Measurements from ENCODE around the gene CERS3. TPM values are rescaled to one million over a fixed set of nuclear protein-coding genes. Genes with fewer than 3 reads are reported as not detected.
A peak's percentile ranks its signal among the peaks of the same experiment; 100 is the strongest.

CERS3 gene
- total RNA-seq, 1 donor from 2014 or later, result not detected

GRCh38 chr15:100383302-100384107 is 145.2 kb downstream of the CERS3 start:
- DNase-seq (ENCODE audit: low read depth in 2 of 2), result peak in 1 of 2 donors; percentile 8

- no peak for DNase-seq (ENCODE audit: low read depth in 2 of 2)
Observed at GRCh38 chr15:100373942-100374341, 154.8 kb downstream of the CERS3 start.

- no peak for DNase-seq (ENCODE audit: low read depth in 2 of 2)
Observed at GRCh38 chr15:100373120-100373896, 155.4 kb downstream of the CERS3 start.

- no peak for DNase-seq (ENCODE audit: low read depth in 2 of 2)
Observed at GRCh38 chr15:100372739-100373119, 156.0 kb downstream of the CERS3 start.

- no peak for DNase-seq (ENCODE audit: low read depth in 2 of 2)
Observed at GRCh38 chr15:100355342-100355741, 173.4 kb downstream of the CERS3 start.

GRCh38 chr15:100353449-100353848 is 175.3 kb downstream of the CERS3 start:
- no peak for DNase-seq (ENCODE audit: low read depth in 2 of 2)

GRCh38 chr15:100350434-100351226 is 178.1 kb downstream of the CERS3 start:
- no peak for DNase-seq (ENCODE audit: low read depth in 2 of 2)

Other genes with a start within 250 kb of the CERS3 start
- gene ADAMTS17, start 187.0 kb downstream of the CERS3 start, total RNA-seq, result 0.22 and 0.40 TPM in 2 replicates
- 4.1 and 5.0 TPM in 2 replicates for gene LINS1, start 73.2 kb upstream of the CERS3 start, total RNA-seq
- 10.5 and 13.3 TPM in 2 replicates for gene ASB7, start 73.6 kb upstream of the CERS3 start, total RNA-seq